HepG2 (cell line): Measurements from ENCODE around the gene CEP104. TPM values are rescaled to one million over a fixed set of nuclear protein-coding genes. Genes with fewer than 3 reads are reported as not detected.

ENCODE experiments used
- HNRNPK ChIP-seq: fragments of 200-400 bp; formaldehyde crosslinking; IDR thresholded peaks from 2 replicates; pipeline ENCODE4 v1.6.1; 2018; ENCODE audit warnings: low read length, low read depth, moderate library complexity, mild to moderate bottlenecking; ENCODE audit not compliant: poor library complexity, severe bottlenecking
- KLF9 ChIP-seq: IDR thresholded peaks from 2 replicates; pipeline ENCODE4 v1.6.1; 2016; ENCODE audit warnings: low read depth
- MTF1 ChIP-seq: sonication (generic); formaldehyde crosslinking; IDR thresholded peaks from 2 replicates; pipeline ENCODE4 v1.5.0; 2020; ENCODE audit warnings: missing genetic modification reagents
- MYNN ChIP-seq: sonication (generic); formaldehyde crosslinking; IDR thresholded peaks from 2 replicates; pipeline ENCODE4 v1.4.0; 2020; ENCODE audit warnings: mild to moderate bottlenecking, low read depth, missing genetic modification reagents
- PCBP1 ChIP-seq: fragments of 200-400 bp; formaldehyde crosslinking; IDR thresholded peaks from 2 replicates; pipeline ENCODE4 v1.6.1; 2017; ENCODE audit warnings: mild to moderate bottlenecking, low read depth, low read length, borderline replicate concordance
- RELA ChIP-seq: sonication (generic); formaldehyde crosslinking; IDR thresholded peaks from 2 replicates; pipeline ENCODE4 v1.4.0; 2020; ENCODE audit warnings: missing genetic modification reagents
- RORA ChIP-seq: sonication (generic); formaldehyde crosslinking; IDR thresholded peaks from 2 replicates; pipeline ENCODE4 v1.5.0; 2020; ENCODE audit warnings: mild to moderate bottlenecking, missing genetic modification reagents, moderate library complexity
- SATB2 ChIP-seq: sonication (generic); formaldehyde crosslinking; IDR thresholded peaks from 2 replicates; pipeline ENCODE4 v1.5.0; 2020; ENCODE audit warnings: missing genetic modification reagents
- SP4 ChIP-seq: sonication (generic); formaldehyde crosslinking; IDR thresholded peaks from 2 replicates; pipeline ENCODE4 v1.8.1; 2023; ENCODE audit warnings: mild to moderate bottlenecking, missing genetic modification reagents
- STAT6 ChIP-seq: sonication (generic); formaldehyde crosslinking; IDR thresholded peaks from 2 replicates; pipeline ENCODE4 v1.4.0; 2020; ENCODE audit warnings: missing genetic modification reagents, mild to moderate bottlenecking, borderline replicate concordance
- ZBTB2 ChIP-seq: sonication (generic); formaldehyde crosslinking; IDR thresholded peaks from 2 replicates; pipeline ENCODE4 v1.8.0; 2022; ENCODE audit warnings: low read depth, missing genetic modification reagents
- ZBTB7B ChIP-seq: sonication (generic); formaldehyde crosslinking; IDR thresholded peaks from 2 replicates; pipeline ENCODE4 v1.4.0; 2020; ENCODE audit warnings: missing genetic modification reagents
- ZNF143 ChIP-seq: sonication (generic); formaldehyde crosslinking; IDR thresholded peaks from 2 replicates; pipeline ENCODE4 v1.4.0; 2020; ENCODE audit warnings: missing genetic modification reagents
- ZNF224 ChIP-seq: sonication (generic); formaldehyde crosslinking; IDR thresholded peaks from 2 replicates; pipeline ENCODE4 v1.5.0; 2020; ENCODE audit warnings: mild to moderate bottlenecking, missing genetic modification reagents
- ZNF292 ChIP-seq: sonication (generic); formaldehyde crosslinking; IDR thresholded peaks from 2 replicates; pipeline ENCODE4 v1.8.1; 2022; ENCODE audit warnings: mild to moderate bottlenecking, low read depth, missing genetic modification reagents, borderline replicate concordance
- ZNF724P ChIP-seq: sonication (generic); formaldehyde crosslinking; IDR thresholded peaks from 2 replicates; pipeline ENCODE4 v1.8.0; 2022; ENCODE audit warnings: missing genetic modification reagents, borderline replicate concordance
- ZNF781 ChIP-seq: sonication (generic); formaldehyde crosslinking; IDR thresholded peaks from 2 replicates; pipeline ENCODE4 v1.5.1; 2020; ENCODE audit warnings: borderline replicate concordance, mild to moderate bottlenecking, missing genetic modification reagents; ENCODE audit errors: not compliant biosample characterization
- ZNF878 ChIP-seq: sonication (generic); formaldehyde crosslinking; IDR thresholded peaks from 2 replicates; pipeline ENCODE4 v1.8.1; 2023; ENCODE audit warnings: mild to moderate bottlenecking, missing genetic modification reagents, moderate library complexity
- ZNF883 ChIP-seq: sonication (generic); formaldehyde crosslinking; IDR thresholded peaks from 2 replicates; pipeline ENCODE4 v1.5.1; 2020; ENCODE audit warnings: mild to moderate bottlenecking, missing genetic modification reagents; ENCODE audit errors: not compliant biosample characterization
- ZSCAN21 ChIP-seq: sonication (generic); formaldehyde crosslinking; IDR thresholded peaks from 2 replicates; pipeline ENCODE4 v1.8.0; 2022; ENCODE audit warnings: mild to moderate bottlenecking, missing genetic modification reagents, moderate library complexity, borderline replicate concordance
- polyA plus RNA-seq, 8 experiments: library from polyadenylated mRNA; depleted of rRNA in 3 of 8; stranded (reverse) in 7 of 8; unstranded in 1 of 8; fragments of >200 nt; fragmentation: Illumina TruSeq in 4 of 8; extraction: Trizol in 4 of 8; gene quantifications; 2 replicates each; pipeline versions ENCODE4 v1.2.1 to v1.2.3, GENCODE V29; 2011 to 2016; ENCODE audit warnings: low read depth in 4 of 8, missing spikeins in 1 of 8, mixed read lengths in 1 of 8; ENCODE audit not compliant: insufficient read depth in 1 of 8
- total RNA-seq, 5 experiments: library from RNA; depleted of rRNA; stranded (reverse); fragments of >200 nt; fragmentation: Illumina TruSeq; extraction: Trizol; gene quantifications; 2 replicates each; pipeline ENCODE4 v1.2.3, GENCODE V29; 2016; ENCODE audit warnings: low read depth in 1 of 5
- TF ChIP-seq, protein P1 (sequence below): IDR thresholded peaks from 2 replicates; pipeline ENCODE4 v1.6.1; 2016; ENCODE audit warnings: mild to moderate bottlenecking, missing biosample characterization, missing genetic modification reagents
- TF ChIP-seq, protein P2 (sequence below): sonication (generic); formaldehyde crosslinking; IDR thresholded peaks from 2 replicates; pipeline ENCODE4 v1.4.0; 2020; ENCODE audit warnings: missing genetic modification reagents

CEP104 gene
- total and polyA plus RNA-seq, 2 of the 13 experiments (the other 11 are each of a cell fraction or from before 2014, with no cell fraction given): 20.4 to 30.1 TPM

DNA sequence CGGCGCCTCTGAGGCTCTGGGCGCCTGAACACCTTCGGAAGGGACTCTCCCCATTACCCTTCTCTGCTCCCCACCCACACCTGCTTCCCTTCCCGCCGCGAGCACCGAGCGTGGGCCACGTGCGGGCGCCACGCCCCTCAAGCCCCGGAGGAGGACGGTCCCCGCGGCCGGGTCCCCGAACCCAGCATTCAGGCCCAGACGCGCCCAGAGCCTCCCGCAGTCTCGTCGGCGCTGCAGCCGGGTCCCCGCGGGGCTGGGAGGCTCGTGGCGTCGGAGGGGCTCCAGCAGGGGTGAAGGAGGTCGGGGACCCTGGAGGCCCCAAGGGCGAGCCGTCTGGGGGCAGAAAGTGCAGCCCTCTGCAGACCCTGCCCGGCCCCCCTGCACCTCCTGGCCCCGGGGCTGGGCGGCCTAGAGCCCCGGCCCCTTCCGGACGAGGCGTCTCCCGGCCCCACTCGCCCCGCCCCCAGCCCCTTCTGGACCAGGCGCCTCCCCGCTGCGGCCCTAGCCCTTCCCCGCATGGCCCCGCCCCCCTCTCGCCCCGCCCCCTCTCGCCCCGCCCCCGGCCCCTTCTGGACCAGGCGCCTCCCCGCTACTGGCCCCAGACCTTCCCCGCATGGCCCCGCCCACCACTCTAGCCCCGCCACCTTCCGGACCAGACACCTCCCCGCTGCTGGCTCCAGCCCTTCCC is 84.8 kb downstream of the CEP104 start (continued):
- TF ChIP-seq ZNF781 (peak; percentile 34), ZBTB2 (CRISPR knock-in tag) (0 out of 2 replicates have a peak, but pooled peaks have one; percentile 27), MTF1 (peak; percentile 1; the same call in 1 of the 2 replicates), ZNF143 (peak; percentile 22; the same call in 1 of the 2 replicates), ZNF724P (CRISPR knock-in tag) (no peak), SATB2 (no peak), RELA (CRISPR knock-in tag) (no peak), ZNF292 (peak; percentile 21; the same call in 1 of the 2 replicates), KLF9 (peak; percentile 94), PCBP1 (no peak), ZNF878 (CRISPR knock-in tag) (peak; percentile 61; the same call in 1 of the 2 replicates), ZBTB7B (peak; percentile 61; the same call in 1 of the 2 replicates), ZSCAN21 (CRISPR knock-in tag) (peak; percentile 59; the same call in 1 of the 2 replicates), SP4 (CRISPR knock-in tag) (peak; percentile 67), HNRNPK (peak; percentile 87), RORA (CRISPR knock-in tag) (no peak), STAT6 (CRISPR knock-in tag) (peak; percentile 49; the same call in 1 of the 2 replicates), ZNF224 (CRISPR knock-in tag) (no peak), MYNN (no peak), ZNF883 (CRISPR knock-in tag) (peak; percentile 33)
- TF ChIP-seq, protein P1, sequence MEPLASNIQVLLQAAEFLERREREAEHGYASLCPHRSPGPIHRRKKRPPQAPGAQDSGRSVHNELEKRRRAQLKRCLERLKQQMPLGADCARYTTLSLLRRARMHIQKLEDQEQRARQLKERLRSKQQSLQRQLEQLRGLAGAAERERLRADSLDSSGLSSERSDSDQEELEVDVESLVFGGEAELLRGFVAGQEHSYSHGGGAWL (CRISPR knock-in tag): peak; percentile 89
- TF ChIP-seq, protein P2, sequence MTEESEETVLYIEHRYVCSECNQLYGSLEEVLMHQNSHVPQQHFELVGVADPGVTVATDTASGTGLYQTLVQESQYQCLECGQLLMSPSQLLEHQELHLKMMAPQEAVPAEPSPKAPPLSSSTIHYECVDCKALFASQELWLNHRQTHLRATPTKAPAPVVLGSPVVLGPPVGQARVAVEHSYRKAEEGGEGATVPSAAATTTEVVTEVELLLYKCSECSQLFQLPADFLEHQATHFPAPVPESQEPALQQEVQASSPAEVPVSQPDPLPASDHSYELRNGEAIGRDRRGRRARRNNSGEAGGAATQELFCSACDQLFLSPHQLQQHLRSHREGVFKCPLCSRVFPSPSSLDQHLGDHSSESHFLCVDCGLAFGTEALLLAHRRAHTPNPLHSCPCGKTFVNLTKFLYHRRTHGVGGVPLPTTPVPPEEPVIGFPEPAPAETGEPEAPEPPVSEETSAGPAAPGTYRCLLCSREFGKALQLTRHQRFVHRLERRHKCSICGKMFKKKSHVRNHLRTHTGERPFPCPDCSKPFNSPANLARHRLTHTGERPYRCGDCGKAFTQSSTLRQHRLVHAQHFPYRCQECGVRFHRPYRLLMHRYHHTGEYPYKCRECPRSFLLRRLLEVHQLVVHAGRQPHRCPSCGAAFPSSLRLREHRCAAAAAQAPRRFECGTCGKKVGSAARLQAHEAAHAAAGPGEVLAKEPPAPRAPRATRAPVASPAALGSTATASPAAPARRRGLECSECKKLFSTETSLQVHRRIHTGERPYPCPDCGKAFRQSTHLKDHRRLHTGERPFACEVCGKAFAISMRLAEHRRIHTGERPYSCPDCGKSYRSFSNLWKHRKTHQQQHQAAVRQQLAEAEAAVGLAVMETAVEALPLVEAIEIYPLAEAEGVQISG (CRISPR knock-in tag): peak; percentile 66
